Fibroblast of villous mesenchyme (primary cell): ENCODE data around the gene PAX5. TPM values are rescaled to one million over a fixed set of nuclear protein-coding genes. Genes with fewer than 3 reads are reported as not detected.

Experiments used
- DNase-seq: peaks from one replicate; pipeline ENCODE4 v3.0.0-alpha.2; 2010; ENCODE audit warnings: low read depth
- H3K4me3 ChIP-seq: 2 replicates; pipeline ENCODE4 v1.5.1; 2011; ENCODE audit warnings: low read depth, mild to moderate bottlenecking, low read length
- total RNA-seq: library from RNA; depleted of rRNA; stranded (reverse); fragments of >200 nt; gene quantifications from 2 replicates; pipeline ENCODE4 v1.2.3, GENCODE V29; 2012
- TF ChIP-seq, protein P1 (sequence below): IDR thresholded peaks from 2 replicates; pipeline ENCODE4 v1.5.1; 2012; ENCODE audit warnings: low read depth, mild to moderate bottlenecking, low read length; ENCODE audit not compliant: insufficient read depth

Gene PAX5
- total RNA-seq, 1 donor = not detected

DNA sequence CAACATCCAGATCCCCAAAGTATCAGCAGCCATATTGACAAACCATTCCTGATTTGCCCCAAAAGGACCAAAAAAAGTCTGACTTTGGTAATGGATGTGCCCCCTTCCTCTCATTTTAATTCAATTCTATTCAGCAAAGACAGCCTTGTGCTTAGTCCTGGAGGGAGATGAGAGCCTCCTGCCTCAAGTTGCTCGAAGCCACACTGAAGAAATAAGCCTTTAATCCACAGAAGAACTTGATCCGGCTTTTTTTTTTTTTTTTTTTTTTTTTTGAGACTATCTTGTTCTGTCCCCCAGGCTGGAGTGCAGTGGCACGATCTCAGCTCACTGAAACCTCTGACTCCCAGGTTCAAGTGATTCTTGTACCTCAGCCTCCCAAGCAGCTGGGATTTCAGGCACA lies 8.4 kb upstream of the PAX5 start:
- DNase-seq = no peak
- H3K4me3 ChIP-seq = no peak overlapping the region
- TF ChIP-seq, protein P1, sequence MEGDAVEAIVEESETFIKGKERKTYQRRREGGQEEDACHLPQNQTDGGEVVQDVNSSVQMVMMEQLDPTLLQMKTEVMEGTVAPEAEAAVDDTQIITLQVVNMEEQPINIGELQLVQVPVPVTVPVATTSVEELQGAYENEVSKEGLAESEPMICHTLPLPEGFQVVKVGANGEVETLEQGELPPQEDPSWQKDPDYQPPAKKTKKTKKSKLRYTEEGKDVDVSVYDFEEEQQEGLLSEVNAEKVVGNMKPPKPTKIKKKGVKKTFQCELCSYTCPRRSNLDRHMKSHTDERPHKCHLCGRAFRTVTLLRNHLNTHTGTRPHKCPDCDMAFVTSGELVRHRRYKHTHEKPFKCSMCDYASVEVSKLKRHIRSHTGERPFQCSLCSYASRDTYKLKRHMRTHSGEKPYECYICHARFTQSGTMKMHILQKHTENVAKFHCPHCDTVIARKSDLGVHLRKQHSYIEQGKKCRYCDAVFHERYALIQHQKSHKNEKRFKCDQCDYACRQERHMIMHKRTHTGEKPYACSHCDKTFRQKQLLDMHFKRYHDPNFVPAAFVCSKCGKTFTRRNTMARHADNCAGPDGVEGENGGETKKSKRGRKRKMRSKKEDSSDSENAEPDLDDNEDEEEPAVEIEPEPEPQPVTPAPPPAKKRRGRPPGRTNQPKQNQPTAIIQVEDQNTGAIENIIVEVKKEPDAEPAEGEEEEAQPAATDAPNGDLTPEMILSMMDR = no peak

- TF ChIP-seq, protein P1 = no peak
- no peak overlapping the region for H3K4me3 ChIP-seq
- no peak for DNase-seq
These were observed 6.5 kb upstream of the PAX5 start for GRCh38 chr9:37040508-37041127.

- no peak for DNase-seq
- TF ChIP-seq, protein P1 = no peak
- H3K4me3 ChIP-seq = no peak overlapping the region
These were observed 4.9 kb upstream of the PAX5 start for GRCh38 chr9:37038943-37039464.

- TF ChIP-seq, protein P1 = no peak
- no peak overlapping the region for H3K4me3 ChIP-seq
- no peak for DNase-seq
These were observed 4.4 kb upstream of the PAX5 start for GRCh38 chr9:37038302-37038942.

- DNase-seq = no peak
- H3K4me3 ChIP-seq = peak overlapping the region; percentile 52
- TF ChIP-seq, protein P1 = no peak
These were observed 3.6 kb upstream of the PAX5 start for GRCh38 chr9:37037503-37038301.

GRCh38 chr9:37036776-37037502 lies 2.9 kb upstream of the PAX5 start:
- peak; percentile 32 for DNase-seq
- TF ChIP-seq, protein P1 = no peak
- H3K4me3 ChIP-seq = peak overlapping the region; percentile 52
